RKO (cell line): ENCODE measurements around the gene GFY.
A peak's percentile ranks its signal among the peaks of the same experiment; 100 is the strongest.
"Not testable (repeated sequence)": the region's sequence is repeated elsewhere in the genome, so short reads cannot be mapped to it uniquely, and the experiment has no call there.

Source experiments
- DNase-seq: peaks from one replicate; pipeline ENCODE4 v3.0.0-alpha.2; 2016; ENCODE audit warnings: low spot score

Gene GFY

DNA sequence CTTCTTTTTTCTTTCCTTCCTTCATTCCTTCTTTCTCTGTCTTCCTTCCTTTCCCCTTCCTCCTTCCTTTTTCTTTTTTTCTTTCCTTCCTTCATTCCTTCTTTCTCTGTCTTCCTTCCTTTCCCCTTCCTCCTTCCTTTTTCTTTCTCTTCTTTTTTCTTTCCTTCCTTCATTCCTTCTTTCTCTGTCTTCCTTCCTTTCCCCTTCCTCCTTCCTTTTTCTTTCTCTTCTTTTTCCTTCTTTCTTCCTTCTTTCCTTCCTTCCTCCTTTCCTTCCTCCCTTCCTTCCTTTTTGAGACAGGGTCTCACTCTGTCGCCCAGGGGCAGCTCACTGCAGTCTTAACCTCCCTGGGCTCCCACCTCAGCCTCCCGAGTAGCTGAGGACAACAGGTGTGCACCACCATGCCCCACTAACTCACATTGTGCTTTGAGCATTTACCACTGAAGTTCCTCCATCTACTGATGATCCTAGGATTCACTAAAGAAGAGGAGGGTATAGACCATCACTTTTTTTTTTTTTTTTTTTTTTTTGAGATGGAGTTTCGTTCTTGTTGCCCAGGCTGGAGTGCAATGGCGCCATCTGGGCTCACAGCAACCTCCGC lies 19.0 kb downstream of the GFY start:
- not testable (repeated sequence) for DNase-seq

DNA sequence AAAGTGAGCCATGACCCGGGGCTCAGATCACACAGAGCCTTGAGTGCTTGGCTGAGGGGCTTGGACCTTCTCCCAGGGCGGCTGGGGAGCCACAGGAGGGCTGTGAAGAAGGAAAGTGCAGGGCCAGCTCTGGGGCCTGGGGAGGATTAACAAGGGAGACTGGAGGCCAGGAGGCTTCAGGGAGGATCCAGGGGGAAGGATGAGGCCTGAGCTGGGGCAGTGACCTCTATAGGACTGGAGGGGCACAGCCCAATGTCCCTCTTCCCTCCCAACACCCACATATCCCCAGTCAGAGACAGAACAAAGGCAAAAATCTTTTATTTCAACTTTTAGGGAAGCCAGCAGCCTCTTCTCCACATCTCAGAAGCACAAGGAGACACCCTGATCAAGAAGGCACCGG lies 20.8 kb downstream of the GFY start:
- DNase-seq: peak; percentile 53

DNA sequence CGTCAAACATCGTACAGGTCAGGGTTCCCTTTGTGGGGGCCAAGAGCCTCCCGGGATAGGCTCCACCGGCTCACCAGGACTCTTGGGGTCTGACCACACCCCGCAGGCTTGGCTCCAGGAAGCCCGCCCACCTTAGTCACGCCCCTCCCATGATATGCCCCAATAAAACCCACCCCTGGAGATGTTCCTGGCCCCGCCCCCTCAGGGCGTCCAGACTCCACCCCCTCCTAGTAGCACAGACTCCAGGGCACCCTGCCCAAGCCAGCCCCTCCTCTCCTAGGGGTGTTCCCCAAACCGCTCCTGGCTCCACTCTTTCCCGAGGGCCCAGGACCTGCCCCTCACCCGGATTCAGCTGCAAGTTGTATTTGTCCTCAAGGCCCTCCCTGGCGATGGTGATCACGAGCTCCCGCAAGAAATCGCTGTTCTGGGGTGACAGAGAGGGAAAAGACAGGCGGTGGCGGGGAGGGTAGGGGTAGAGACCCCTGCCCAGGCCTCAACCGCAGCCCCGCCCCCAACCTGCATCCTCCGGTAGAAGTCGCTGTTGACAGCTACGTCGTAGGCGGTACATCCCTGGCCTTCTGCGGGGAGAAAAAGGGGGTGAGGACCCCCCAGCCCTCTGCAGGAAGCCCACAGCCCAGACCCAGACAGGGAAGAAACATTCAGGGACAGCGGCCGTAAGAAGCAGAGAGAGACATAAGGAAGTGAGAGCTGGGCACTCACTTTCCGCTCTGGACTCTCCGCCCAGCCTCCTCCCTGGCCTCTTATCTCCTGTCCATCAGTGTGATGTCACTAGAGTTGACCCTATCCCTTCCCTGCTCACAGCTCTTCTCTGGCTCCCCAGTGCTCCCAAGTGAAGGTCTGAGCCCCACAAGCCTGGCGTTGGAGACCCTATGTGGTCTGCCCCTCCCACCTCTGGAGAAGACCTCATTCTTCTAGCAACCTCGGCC lies 22.6 kb downstream of the GFY start:
- DNase-seq: no peak

DNA sequence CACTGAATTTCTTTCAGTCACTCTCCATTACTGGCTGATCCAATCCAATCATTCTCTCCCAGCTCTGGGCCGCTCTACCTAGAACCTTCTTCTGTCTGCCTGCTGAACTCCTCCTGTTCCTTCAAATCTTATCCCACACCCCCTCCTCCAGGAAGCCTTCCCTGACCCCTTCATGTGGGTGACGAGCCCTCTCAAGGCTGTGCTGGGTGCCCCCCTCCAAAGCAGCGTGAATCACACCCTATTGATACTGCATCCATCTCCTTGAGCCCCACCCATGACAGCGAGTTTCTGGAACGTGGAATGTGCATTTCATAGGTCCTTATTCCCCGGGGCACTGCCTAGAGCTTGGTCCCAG lies 23.2 kb downstream of the GFY start:
- DNase-seq: no peak

DNA sequence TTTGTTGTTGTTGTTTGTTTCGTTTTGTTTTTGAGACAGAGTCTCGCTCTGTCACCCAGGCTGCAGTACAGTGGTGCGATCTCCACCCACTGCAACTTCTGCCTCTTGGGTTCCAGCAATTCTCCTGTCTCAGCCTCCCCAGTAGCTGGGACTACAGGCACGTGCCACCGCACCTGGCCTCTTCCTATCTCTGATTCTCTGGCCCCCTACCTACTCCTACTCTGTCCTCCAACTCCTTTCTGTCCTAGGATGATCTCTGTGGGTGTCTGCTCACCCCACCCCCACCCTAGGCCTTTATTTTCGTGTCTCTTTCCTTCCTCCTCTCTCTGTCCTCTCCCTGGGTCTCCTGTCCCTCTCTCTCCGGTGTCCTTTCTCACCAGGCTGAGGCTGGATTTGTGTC lies 25.2 kb downstream of the GFY start:
- DNase-seq: no peak

DNA sequence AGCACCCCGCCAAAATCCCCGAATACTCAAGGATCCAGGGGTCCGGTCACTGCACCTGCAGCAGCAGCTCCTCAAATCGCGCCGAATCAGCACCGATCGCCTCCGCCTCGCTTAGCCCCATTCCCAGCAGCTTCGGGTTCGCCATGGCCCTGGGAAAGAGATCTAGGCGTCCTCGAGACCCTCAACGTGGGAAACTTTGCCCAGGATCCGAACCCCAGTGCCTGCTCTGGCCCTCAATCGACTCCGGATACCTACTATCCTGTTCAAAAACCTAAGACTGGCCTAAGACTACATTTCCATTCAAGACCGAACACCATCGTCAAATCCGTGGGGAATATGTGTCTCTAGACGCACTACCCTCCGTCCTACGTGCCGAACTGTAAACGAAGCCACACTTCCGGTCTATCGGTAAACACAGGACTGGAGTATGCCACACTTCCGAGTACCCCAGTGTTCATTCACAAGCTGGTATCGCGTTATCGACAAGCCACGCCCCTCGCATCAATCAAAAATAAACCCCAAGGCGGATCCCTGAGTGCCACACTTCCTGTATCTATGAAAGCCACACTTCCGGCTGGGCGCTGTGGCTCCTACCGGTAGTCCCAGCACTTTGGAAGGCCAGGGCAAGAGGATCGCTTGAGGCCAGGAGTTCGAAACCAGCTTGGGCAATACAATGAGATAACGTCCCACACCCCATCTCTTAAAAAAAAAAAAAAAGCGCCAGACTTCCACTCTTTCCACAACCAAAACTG lies 26.4 kb downstream of the GFY start, which contains the start of gene PIH1D1:
Gene PIH1D1, minus strand, starts transcription at position 385 of the 752 bp plus-strand sequence. Its CDS starts 240 bp downstream, at position 145.
- peak; percentile 100 for DNase-seq

DNA sequence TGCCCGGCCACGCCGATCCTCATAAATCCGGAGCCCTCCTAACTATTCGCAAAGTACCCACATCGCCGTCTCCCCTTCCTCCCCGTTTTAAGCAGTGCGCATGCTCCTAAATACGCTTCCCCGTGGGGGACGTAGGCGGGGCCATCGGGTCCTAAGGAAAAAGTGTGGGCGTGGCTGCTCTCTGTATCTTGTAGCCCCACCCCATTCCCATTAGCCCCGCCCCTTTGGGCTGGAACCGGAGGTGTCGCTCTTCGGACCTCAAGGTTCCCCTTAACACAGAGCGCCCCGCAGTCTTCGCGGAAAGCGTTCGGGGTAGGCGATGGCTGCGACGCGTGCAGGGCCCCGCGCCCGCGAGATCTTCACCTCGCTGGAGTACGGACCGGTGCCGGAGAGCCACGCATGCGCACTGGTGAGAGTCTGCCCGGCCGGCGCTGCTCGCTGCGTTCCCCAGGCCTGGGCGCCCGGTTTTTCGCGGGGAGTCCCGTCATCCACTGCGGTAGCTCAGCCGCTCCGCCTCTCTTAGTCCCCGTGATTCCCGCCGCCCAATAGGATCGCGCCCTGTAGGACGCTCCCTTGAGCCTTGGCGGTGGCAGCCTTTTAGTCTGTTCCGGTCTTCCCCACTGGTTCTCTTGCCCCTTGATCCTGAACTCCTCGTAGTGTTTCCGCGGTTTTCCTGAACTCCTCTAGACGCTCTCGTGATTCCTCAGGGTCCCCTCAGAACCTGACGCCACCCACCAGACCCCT lies 28.0 kb downstream of the GFY start, which contains the start of gene ALDH16A1:
Gene ALDH16A1, plus strand, starts transcription at position 213 of the 744 bp plus-strand sequence. Its CDS starts 107 bp downstream, at position 320.
- DNase-seq: peak; percentile 97

DNA sequence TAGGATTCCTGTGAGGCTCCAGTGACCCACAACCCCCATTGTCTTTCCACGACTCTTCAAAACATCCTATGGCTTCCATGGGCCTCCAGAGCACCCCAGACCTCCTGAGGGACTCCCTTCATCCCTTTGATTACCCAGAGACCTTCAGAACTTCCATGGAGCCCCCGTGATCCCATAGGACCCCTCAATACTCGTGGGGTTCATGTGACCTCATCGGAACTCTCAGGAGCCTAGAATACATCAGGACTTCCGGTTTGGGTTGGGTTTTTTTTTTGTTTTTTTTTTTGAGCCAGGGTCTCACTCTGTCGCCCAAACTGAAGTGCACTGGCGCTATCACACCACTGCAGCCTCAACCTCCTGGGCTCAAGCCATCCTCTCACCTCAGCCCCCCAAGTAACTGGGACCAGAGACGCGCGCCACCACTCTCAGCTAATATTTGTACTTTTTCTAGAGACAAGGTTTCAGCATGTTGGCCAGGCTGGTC lies 28.6 kb downstream of the GFY start:
- no peak for DNase-seq

DNA sequence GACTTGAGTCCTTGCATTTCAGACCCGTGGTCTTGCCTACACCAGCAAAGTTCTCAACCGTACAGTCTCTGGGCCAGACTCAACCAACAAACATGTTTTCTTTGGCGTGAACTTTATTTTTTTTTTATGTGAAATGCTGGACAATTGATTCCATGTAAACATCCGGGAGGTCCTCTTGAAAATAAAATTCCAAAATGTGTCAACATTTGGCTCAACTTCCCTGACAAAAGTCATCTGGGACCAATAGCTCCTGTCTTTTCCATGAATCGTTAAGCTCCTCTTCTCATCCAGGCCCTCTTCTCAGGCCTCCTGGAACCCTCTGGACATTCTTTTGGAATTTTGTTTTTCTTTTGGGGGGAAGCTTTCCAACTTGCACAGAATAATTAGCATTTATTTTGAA lies 30.6 kb downstream of the GFY start:
- no peak for DNase-seq

DNA sequence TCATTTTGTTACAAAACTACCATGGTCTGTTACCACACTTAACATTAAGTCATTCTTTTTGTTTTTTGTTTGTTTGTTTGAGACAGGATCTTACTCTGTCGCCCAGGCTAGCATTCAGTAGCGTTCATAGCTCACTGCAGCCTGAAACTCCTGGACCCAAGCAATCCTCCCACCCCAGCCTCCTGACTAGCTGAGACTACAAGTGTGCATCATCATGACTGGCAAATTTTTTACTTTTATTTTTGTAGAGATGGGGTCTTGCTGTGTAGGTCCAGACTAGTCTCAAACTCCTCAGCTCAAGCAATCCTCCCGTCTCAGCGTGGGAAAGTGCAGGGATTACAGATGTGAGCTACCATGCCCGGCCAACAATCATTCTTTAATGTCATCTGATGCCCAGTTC lies 31.1 kb downstream of the GFY start:
- no peak for DNase-seq

DNA sequence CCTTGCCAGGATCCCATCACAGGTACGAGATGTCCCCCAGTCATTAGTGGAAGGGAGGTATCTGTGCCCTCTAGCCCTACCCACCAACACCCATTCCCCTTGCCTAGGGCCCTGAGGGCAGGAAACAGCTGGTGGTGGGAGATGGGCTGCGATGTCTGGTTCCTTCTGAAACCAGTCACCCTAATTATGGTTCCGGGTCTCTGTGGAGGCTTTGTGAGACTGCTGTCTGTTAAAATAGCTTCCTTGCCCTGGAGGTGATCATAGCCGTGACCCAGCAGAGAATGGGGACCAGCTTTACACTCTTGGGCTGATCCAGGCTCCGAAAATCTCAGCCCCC lies 33.3 kb downstream of the GFY start:
- DNase-seq: no peak

DNA sequence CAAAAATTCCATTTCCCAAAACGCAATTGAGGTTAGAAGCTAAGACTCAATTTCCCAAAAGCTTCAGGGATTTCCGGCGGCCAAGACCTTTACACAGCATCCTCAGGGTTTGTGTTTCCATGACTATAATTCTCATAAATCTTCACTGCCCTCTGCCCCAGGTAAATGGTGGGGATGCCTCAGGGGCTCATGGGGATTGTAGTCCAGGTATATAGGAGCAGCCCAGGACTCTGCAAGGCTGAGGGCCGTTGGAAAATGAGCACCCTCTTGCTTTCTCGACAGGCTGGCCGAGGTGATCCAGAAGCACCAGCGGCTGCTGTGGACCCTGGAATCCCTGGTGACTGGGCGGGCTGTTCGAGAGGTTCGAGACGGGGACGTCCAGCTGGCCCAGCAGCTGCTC lies 34.2 kb downstream of the GFY start:
- DNase-seq: no peak

DNA sequence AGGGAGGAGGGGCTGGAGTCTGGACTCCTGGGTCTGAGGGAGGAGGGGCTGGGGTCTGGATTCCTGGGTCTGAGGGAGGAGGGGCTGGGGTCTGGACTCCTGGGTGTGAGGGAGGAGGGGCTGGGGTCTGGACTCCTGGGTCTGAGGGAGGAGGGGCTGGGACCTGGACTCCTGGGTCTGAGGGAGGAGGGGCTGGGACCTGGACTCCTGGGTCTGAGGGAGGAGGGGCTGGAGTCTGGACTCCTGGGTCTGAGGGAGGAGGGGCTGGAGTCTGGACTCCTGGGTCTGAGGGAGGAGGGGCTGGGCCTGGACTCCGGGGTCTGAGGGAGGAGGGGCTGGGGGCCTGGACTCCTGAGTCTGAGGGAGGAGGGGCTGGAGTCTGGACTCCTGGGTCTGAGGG lies 35.9 kb downstream of the GFY start:
- not testable (repeated sequence) for DNase-seq

DNA sequence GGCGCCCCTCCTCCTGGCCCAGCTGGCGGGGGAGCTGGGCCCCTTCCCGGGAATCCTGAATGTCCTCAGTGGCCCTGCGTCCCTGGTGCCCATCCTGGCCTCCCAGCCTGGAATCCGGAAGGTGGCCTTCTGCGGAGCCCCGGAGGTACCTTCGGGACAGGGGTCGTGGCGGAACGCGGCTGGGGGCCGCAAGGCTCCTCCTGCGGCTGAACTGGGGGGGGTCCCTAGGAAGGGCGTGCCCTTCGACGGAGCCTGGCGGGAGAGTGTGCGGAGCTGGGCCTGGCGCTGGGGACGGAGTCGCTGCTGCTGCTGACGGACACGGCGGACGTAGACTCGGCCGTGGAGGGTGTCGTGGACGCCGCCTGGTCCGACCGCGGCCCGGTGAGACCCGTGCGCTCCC lies 36.5 kb downstream of the GFY start:
- DNase-seq: no peak

DNA sequence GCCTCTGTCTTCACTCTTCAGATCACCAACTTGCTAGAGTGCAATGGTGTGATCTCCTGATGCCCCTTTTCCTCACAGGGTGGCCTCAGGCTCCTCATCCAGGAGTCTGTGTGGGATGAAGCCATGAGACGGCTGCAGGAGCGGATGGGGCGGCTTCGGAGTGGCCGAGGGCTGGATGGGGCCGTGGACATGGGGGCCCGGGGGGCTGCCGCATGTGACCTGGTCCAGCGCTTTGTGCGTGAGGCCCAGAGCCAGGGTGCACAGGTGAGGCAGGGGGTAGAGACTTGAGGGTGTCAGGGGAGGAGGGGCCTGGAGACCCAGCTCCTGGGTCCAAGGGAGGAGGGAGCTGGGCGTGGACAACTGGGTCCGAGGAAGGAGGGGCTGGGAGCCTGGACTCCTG lies 37.3 kb downstream of the GFY start:
- no peak for DNase-seq

DNA sequence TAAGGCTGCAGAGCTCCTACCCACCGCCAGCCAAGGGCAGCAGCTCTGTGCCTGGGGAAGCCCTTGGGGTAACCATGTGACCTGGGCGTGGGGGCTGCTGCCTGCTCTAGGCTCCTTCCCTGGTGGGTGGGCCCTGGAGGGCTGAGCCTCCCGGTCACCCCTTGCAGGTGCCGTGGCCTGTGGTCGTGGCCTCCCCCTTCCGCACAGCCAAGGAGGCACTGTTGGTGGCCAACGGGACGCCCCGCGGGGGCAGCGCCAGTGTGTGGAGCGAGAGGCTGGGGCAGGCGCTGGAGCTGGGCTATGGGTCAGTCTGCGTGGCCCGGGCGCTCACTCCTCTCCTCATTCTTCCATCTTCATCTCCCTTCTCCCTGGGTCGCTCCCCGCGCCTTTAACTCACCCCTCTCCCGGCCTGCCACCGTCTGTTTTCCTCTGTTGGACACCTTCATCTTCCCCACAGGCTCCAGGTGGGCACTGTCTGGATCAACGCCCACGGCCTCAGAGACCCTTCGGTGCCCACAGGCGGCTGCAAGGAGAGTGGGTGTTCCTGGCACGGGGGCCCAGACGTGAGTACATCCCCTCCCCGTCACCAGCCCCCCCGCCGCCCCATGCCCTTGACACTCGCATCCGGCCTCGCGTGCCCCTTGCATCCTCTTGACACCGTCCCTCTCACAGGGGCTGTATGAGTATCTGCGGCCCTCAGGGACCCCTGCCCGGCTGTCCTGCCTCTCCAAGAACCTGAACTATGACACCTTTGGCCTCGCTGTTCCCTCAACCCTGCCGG lies 39.0 kb downstream of the GFY start:
- no peak for DNase-seq

DNA sequence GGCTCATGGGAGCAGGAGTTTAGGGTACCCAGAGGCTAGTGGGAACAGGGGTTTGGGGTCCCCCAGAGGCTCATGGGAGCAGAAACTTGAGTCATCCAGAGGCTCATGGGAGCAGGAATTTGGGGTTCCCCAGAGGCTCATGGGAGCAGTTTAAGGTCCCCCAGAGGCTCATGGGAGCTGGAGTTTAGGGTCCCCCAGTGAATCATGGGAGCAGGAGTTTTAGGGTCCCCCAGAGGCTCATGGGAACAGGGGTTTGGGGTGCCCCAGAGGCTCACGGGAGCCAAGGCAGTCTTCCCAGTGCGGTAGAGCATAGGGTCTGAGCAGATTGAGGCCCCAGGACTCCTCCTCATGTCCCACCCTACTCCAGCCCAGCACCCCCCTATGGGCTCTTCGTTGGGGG lies 40.2 kb downstream of the GFY start:
- no peak for DNase-seq

DNA sequence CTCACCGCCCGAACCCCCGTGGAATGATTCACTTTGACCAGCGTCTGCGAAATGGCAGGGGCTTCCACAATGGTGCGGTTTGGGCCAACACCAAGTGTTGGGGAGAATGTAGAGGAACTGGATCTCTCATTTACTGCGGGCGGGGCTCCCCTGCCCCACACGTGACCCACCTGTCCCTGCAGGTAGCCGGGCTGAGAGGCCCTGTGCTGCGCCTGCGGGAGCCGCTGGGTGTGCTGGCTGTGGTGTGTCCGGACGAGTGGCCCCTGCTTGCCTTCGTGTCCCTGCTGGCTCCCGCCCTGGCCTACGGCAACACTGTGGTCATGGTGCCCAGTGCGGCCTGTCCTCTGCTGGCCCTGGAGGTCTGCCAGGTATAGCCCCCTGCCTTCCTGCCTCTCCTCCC lies 43.0 kb downstream of the GFY start:
- DNase-seq: no peak

DNA sequence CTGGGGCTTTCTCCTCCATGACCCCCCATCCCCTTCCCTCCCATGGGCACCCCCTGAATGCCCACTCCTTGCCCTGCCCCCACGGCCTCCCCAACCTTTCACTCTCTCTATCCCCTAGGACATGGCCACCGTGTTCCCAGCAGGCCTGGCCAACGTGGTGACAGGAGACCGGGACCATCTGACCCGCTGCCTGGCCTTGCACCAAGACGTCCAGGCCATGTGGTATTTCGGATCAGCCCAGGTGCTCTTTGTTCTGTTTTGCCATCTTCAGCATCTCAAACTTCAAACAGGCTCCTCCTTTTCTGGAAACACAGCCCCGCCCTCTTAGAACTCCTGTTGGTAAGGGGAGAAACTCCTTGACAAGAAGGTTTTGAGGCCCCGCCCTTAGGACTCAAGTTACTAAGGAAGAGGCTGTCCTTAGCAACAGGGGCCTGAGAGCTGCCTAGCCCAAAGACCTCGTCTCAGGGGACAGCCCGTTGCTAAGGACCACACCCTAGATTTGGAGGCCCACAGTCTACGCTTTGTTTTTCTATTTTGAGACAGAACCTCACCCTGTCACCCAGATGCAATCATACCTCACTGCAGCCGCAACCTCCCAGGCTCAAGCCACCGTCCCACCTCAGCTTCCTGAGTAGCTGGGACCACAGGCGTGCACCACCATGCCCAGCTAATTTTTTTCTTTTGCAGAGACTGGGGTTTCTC lies 43.7 kb downstream of the GFY start:
- no peak for DNase-seq

DNA sequence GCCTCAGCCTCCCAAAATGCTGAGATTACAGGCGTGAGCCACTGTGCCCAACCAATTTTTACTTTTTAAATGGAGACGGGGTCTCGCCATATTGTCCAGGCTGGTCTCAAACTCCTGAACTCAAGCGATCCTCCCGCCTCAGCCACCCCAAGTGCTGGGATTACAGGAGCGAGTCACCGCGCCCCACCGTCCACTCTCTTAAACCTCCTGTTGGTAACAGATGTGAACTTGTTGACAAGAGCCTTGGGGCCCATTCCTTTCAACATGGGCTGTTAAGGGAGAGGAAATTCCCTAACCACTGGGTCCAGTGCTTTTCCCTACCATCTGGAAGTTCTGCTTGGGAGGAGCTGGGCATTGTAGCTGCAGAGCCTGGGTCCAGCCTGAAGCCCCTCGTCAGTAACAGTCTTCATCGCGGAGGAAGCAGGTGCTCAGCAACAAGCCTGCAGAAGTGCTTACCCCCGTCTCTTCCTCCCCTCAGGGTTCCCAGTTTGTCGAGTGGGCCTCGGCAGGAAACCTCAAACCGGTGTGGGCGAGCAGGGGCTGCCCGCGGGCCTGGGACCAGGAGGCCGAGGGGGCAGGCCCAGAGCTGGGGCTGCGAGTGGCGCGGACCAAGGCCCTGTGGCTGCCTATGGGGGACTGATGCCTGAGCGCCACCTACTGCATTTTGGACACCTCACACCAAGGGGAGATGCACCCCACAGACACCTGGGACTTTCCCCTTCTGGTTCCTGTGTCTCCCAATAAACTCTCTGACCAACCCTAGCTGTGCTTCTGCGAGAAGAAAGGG lies 44.8 kb downstream of the GFY start:
- no peak for DNase-seq
